GM12874 (cell line): ENCODE data around the gene UNG.

Source experiments
- TF ChIP-seq, protein P1 (sequence below): IDR thresholded peaks from 2 replicates; pipeline ENCODE4 v1.5.1; 2011; ENCODE audit warnings: low read depth, mild to moderate bottlenecking, control low read depth, low read length, moderate library complexity; ENCODE audit not compliant: insufficient read depth

The UNG gene

DNA sequence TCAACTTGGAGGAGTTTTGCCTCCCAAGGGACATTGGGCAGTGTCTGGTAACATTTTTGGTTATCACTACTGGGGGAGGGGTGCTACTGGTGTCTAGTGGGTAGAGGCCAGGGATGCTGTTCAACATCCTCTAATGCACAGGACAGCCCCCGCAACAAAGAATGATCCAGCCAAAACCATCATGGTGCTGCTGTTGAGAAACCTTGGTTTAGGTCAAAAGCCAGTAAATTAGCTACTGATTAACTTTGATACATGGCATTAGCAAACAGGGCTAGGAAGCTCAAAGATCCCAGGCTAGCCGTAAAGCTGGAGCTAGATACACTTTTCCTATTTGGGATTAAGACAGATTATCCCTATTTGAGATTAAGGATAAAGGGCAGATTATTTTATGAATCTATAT, 13.0 kb upstream of the UNG start:
- TF ChIP-seq, protein P1, sequence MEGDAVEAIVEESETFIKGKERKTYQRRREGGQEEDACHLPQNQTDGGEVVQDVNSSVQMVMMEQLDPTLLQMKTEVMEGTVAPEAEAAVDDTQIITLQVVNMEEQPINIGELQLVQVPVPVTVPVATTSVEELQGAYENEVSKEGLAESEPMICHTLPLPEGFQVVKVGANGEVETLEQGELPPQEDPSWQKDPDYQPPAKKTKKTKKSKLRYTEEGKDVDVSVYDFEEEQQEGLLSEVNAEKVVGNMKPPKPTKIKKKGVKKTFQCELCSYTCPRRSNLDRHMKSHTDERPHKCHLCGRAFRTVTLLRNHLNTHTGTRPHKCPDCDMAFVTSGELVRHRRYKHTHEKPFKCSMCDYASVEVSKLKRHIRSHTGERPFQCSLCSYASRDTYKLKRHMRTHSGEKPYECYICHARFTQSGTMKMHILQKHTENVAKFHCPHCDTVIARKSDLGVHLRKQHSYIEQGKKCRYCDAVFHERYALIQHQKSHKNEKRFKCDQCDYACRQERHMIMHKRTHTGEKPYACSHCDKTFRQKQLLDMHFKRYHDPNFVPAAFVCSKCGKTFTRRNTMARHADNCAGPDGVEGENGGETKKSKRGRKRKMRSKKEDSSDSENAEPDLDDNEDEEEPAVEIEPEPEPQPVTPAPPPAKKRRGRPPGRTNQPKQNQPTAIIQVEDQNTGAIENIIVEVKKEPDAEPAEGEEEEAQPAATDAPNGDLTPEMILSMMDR, result no peak

DNA sequence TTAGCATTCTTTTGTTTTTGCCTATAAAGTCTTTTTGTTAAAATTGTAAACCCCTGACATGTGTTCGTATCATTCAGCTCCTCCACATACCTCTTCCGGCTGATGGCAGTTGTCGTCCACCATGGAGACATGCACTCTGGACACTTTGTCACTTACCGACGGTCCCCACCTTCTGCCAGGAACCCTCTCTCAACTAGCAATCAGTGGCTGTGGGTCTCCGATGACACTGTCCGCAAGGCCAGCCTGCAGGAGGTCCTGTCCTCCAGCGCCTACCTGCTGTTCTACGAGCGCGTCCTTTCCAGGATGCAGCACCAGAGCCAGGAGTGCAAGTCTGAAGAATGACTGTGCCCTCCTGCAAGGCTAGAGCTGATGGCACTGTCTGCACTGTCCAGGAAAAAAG, 11.8 kb upstream of the UNG start:
- TF ChIP-seq, protein P1, result no peak

DNA sequence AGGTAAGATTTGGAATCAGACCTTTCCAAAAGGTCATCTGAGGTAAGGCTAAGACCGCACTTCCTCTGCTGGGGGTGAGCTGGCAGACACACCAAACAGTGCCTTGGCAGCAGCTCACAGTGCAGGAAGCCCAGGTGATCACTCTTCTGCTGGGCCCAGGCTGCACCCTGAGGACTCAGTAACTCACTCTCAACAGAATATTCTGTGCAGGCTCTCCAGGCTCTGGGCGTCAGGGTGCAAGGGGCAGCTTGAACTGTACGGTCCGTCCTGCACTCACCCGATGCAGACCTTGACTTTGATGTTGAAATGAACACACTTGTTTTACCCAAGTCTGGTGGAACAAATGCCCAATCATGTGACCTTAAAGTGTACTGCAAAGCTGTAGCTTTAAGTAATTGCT, 10.1 kb upstream of the UNG start:
- TF ChIP-seq, protein P1, result no peak

DNA sequence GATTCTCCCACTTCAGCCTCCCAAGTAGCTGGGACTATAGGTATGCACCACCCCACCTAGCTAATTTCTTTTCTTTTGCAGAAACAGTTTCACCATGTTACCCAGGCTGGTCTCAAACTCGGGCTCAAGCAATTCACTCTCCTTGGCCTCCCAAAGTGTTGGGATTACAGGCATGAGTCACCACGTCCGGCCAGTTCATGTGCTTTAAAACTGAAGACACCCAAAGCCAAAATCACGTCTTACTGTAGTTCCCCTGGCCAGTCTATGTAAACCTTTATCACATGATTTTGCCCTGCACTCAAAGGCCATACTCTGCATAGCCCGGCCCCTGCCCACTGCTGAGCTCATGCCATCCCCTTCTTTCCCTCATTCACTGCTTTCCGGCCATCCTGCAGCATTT, 8.6 kb upstream of the UNG start:
- TF ChIP-seq, protein P1, result no peak

DNA sequence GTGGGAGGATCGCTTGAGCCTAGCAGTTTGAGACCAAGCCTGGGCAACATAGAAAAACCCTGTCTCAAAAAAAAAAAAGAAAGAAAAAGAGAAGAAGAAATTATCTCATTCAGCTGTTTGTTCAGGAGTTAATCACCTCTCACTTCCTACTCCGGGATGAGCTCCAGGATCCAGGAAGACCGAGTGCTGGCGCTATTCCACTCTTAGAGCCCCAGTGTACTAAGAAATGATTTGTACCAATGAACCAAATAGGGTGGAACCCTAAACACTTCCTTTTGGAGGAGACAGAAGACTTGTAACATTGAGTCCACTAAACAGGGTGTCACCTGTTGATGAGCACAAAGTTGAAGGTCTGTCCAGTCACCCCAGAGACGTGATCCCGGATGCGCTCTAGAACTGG, 7.7 kb upstream of the UNG start:
- TF ChIP-seq, protein P1, result no peak

DNA sequence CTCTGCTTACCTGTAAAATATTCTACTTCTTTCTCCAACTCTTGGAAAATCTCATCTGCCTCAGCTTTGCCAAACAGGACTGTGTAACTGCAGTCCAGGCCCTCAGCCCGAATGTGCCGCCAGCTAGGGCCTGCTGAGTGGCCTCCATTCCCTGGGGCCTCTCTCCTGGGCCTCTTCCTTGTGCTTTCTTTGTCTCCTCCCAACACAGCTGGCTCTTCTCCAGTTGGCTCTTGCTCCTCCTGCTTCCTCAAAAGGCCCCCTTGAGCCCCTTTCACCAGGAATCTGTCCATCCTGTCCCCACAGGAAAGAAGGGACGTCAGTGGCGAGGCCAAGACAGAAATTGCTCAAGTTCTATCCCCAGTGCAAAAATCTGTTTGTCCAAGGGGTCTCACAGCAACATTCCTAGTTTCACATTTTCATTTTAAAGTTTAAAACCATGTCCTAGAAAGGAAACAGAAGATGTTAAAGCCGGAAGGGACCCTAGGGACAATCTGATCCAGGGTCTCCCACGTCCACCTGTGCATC, 4.8 kb upstream of the UNG start:
- TF ChIP-seq, protein P1, result no peak

DNA sequence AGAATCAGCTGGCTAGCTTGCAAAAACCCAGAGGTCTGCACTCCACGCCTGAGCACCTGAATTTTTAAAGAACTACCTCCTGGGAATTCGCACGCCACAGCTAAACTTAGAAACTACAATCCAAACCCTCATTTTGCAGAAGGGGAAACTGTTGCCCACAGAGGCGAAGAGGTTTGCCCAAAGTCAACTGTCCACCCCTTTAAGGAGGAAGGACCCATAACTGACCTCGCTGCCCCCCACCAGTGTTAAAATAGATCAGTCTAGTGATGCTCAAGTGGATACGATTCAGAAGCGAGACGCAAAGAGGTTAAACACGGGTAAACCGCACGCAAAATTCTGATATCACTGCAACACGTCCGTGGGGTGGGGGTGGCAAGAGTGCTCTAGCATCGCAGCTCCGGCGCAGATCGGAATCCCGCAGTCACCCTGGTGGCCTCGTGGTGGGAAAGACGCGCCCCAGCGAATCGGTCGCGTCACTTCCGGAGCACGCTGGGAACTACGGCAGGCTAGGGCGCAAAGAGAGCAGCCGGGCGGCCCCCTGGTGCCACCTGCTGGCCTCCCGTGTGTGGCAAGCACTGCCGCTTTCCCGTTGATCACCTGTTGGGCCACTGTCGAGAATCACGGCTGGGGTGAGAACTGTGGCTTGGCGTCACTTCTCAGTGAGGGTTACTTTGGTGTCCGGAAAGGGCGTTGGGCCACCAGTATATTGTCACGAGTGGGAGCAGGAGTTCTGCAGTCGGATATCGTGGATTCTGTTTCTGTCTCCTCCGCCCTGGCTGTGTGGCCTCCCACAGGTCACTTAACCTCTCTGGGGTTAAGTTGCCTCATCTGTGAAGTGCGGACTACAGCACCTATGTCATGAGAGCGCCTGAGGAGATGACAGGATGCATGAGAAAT, 4.1 kb upstream of the UNG start, which contains the start of gene ALKBH2:
Gene ALKBH2, minus strand, starts transcription at position 451 of the 897 bp plus-strand sequence. CDS start 686 bp downstream, outside the sequence.
- TF ChIP-seq, protein P1, result peak; percentile 98
